ENCODE data around the gene HHIPL1.

GRCh38 chr14:99704037-99704436 lies 59.1 kb downstream of the HHIPL1 start:
- TF ChIP-seq, protein P1, sequence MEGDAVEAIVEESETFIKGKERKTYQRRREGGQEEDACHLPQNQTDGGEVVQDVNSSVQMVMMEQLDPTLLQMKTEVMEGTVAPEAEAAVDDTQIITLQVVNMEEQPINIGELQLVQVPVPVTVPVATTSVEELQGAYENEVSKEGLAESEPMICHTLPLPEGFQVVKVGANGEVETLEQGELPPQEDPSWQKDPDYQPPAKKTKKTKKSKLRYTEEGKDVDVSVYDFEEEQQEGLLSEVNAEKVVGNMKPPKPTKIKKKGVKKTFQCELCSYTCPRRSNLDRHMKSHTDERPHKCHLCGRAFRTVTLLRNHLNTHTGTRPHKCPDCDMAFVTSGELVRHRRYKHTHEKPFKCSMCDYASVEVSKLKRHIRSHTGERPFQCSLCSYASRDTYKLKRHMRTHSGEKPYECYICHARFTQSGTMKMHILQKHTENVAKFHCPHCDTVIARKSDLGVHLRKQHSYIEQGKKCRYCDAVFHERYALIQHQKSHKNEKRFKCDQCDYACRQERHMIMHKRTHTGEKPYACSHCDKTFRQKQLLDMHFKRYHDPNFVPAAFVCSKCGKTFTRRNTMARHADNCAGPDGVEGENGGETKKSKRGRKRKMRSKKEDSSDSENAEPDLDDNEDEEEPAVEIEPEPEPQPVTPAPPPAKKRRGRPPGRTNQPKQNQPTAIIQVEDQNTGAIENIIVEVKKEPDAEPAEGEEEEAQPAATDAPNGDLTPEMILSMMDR (IDR thresholded peaks at IDR 0.05; ENCODE audit: insufficient read depth, low read length): no peak
- TF ChIP-seq REST (IDR thresholded peaks at IDR 0.05; ENCODE audit: insufficient replicate concordance, low read depth) (no peak), POLR2AphosphoS5 (IDR thresholded peaks at IDR 0.05; ENCODE audit: low read depth) (no peak)
